Esophagus squamous epithelium (tissue), 4 donors: Measurements from ENCODE around the gene PARP15.

Source experiments
- CTCF ChIP-seq, 6 experiments: fragments of 450-650 bp in 4 of 6; fragments of 200-600 bp in 2 of 6; sonication (generic) in 2 of 6; IDR thresholded peaks; one replicate each; pipeline ENCODE4 v1.5.1; 2016 to 2019; ENCODE audit warnings: antibody characterized with exemption in 6 of 6, mild to moderate bottlenecking in 4 of 6, moderate library complexity in 4 of 6
- POLR2A ChIP-seq, 4 donors: fragments of 450-650 bp; IDR thresholded peaks; one replicate each; pipeline ENCODE4 v1.6.1; 2017; ENCODE audit warnings: antibody characterized with exemption in 4 of 4, mild to moderate bottlenecking in 4 of 4, moderate library complexity in 3 of 4

- TF ChIP-seq CTCF (IDR thresholded peaks at IDR 0.05) (no peak), POLR2A (IDR thresholded peaks at IDR 0.05) (no peak)
Observed at GRCh38 chr3:122681974-122682409, 104.5 kb downstream of the PARP15 start.
